ENCODE measurements around the gene FHIT.

GRCh38 chr3:60932643-60933042 lies 318.6 kb downstream of the FHIT start:
- TF ChIP-seq CTCF (IDR thresholded peaks at IDR 0.05) (no peak), NRF1 (IDR thresholded peaks at IDR 0.05; ENCODE audit: low read depth, low read length) (no peak), TAF1 (IDR thresholded peaks at IDR 0.05; ENCODE audit: borderline replicate concordance, low read depth, low read length) (no peak), FOXM1 (IDR thresholded peaks at IDR 0.05; ENCODE audit: low read depth) (no peak), REST (IDR thresholded peaks at IDR 0.05; ENCODE audit: low read depth, low read length) (no peak), RAD21 (IDR thresholded peaks at IDR 0.05; ENCODE audit: low read length) (no peak), USF1 (IDR thresholded peaks at IDR 0.05; ENCODE audit: borderline replicate concordance, low read depth) (no peak), NFIC (IDR thresholded peaks at IDR 0.05; ENCODE audit: borderline replicate concordance) (no peak)
